Esophagus muscularis mucosa (tissue), 4 donors: ENCODE data around the gene NHEJ1. TPM values are rescaled to one million over a fixed set of nuclear protein-coding genes. Genes with fewer than 3 reads are reported as not detected.

Experiments used
- DNase-seq: peaks from one replicate; pipeline ENCODE4 v3.0.0-alpha.2; 2017; ENCODE audit errors: extremely low spot score
- H3K27ac ChIP-seq, 4 donors: fragments of 200-600 bp; sonication (generic); replicated peaks in 1 of 4; 1 replicate in 3 of 4; 2 replicates in 1 of 4; pipeline ENCODE4 v1.5.1; 2016 to 2019; ENCODE audit warnings: mild to moderate bottlenecking in 1 of 4
- H3K27me3 ChIP-seq, 4 donors: fragments of 200-600 bp; sonication (generic); one replicate each; pipeline versions ENCODE4 v1.5.1 to v1.6.0; 2016 to 2019
- H3K36me3 ChIP-seq, 4 donors: fragments of 200-600 bp; sonication (generic); one replicate each; pipeline ENCODE4 v1.5.1; 2016 to 2019
- H3K4me1 ChIP-seq, 4 donors: fragments of 200-600 bp; sonication (generic); one replicate each; pipeline ENCODE4 v1.5.1; 2016 to 2019
- H3K4me3 ChIP-seq, 4 donors: fragments of 200-600 bp; sonication (generic); 1 replicate in 2 of 4; 2 replicates in 2 of 4; pipeline ENCODE4 v1.5.1; 2016 to 2019; ENCODE audit warnings: mild to moderate bottlenecking in 4 of 4, moderate library complexity in 1 of 4
- H3K9me3 ChIP-seq, 4 donors: fragments of 200-600 bp; sonication (generic); 1 replicate in 3 of 4; 2 replicates in 1 of 4; pipeline ENCODE4 v1.5.1; 2016 to 2019
- EP300 ChIP-seq: sonication (generic); formaldehyde crosslinking; IDR thresholded peaks from one replicate; pipeline ENCODE4 v1.6.1; 2017; ENCODE audit warnings: antibody characterized with exemption
- POLR2A ChIP-seq: fragments of 450-650 bp; IDR thresholded peaks from one replicate; pipeline ENCODE4 v1.6.1; 2017; ENCODE audit warnings: antibody characterized with exemption, moderate library complexity, mild to moderate bottlenecking, low read depth
- POLR2AphosphoS5 ChIP-seq, 2 donors: sonication (generic); formaldehyde crosslinking; IDR thresholded peaks; one replicate each; pipeline ENCODE4 v1.6.1; 2017; ENCODE audit warnings: antibody characterized with exemption in 2 of 2
- WGBS: methylation state at CpG from one replicate; pipeline ENCODE4 v1.1.5; 2018; 5-methylcytosine and 5-hydroxymethylcytosine counted together
- intact Hi-C: fragments of 100-400 bp; cut with DNase I; formaldehyde crosslinking; loops from one replicate; pipeline ENCODE4 v1.15.1; 2023
- total RNA-seq, 4 donors: library from RNA; depleted of rRNA; stranded (reverse); fragments of >200 nt; gene quantifications; one replicate each; pipeline versions ENCODE4 v1.1.0 to v1.2.1, GENCODE V29; 2016
- TF ChIP-seq, protein P1 (sequence below), 3 experiments: fragments of 200-600 bp in 2 of 3; fragments of 450-650 bp in 1 of 3; sonication (generic) in 2 of 3; IDR thresholded peaks; one replicate each; pipeline ENCODE4 v1.5.1; 2017 to 2019; ENCODE audit warnings: antibody characterized with exemption in 3 of 3, mild to moderate bottlenecking in 2 of 3, moderate library complexity in 1 of 3

Gene NHEJ1
- total RNA-seq, 4 donors from 2014 or later: 15.1 to 24.4 (median 17.8) TPM

DNA sequence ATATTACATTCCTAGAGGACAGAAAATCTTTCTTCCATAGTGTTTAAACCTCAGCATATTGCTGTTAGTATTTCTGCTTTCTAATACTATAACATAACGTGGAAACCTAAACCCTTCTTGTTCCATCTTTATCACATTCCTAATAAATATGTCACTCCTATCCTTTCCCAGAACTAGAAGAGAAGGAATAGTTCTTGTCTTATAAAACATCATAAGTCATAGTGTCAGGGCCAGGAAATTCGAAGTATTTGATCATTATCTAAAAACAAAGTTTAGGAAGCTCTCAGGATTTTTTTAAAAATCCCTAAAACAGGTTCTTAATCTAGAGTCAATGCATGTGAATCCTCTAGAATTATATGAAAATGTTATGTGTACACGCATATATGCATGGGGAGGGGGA is 2.0 kb downstream of the NHEJ1 start:
- no peak for TF ChIP-seq POLR2A
- no peak for TF ChIP-seq EP300
- TF ChIP-seq, protein P1, sequence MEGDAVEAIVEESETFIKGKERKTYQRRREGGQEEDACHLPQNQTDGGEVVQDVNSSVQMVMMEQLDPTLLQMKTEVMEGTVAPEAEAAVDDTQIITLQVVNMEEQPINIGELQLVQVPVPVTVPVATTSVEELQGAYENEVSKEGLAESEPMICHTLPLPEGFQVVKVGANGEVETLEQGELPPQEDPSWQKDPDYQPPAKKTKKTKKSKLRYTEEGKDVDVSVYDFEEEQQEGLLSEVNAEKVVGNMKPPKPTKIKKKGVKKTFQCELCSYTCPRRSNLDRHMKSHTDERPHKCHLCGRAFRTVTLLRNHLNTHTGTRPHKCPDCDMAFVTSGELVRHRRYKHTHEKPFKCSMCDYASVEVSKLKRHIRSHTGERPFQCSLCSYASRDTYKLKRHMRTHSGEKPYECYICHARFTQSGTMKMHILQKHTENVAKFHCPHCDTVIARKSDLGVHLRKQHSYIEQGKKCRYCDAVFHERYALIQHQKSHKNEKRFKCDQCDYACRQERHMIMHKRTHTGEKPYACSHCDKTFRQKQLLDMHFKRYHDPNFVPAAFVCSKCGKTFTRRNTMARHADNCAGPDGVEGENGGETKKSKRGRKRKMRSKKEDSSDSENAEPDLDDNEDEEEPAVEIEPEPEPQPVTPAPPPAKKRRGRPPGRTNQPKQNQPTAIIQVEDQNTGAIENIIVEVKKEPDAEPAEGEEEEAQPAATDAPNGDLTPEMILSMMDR (IDR thresholded peaks at IDR 0.05): no peak
- no peak for TF ChIP-seq POLR2AphosphoS5 (IDR thresholded peaks at IDR 0.05)
- no peaks in the 10 kb centered on the region for H3K27me3 ChIP-seq
- intact Hi-C loops: loop anchor here (10.0 kb wide), 1 partner anchor 164 kb away; the partner anchor contains the start of gene CRYBA2
- peaks cover 17 to 35% (median 27%) of the 10 kb centered on the region in 4 donors for H3K36me3 ChIP-seq
- WGBS: 85% methylated on average over 3 of the region's 3 CpGs
- DNase-seq: no peak
- H3K4me1 ChIP-seq: peaks cover 9 to 15% (median 14%) of the 10 kb centered on the region in 4 donors
- no peaks in the 10 kb centered on the region for H3K9me3 ChIP-seq
- no peak overlapping the region for H3K27ac ChIP-seq
- no peak overlapping the region for H3K4me3 ChIP-seq

- 92% methylated on average over 4 of the region's 4 CpGs for WGBS
- peaks cover 18 to 40% (median 33%) of the 10 kb centered on the region in 4 donors for H3K36me3 ChIP-seq
- no peak for TF ChIP-seq POLR2A
- TF ChIP-seq, protein P1 (IDR thresholded peaks at IDR 0.05): no peak
- no peak for TF ChIP-seq EP300
- TF ChIP-seq POLR2AphosphoS5 (IDR thresholded peaks at IDR 0.05): no peak
- H3K27me3 ChIP-seq: no peaks in the 10 kb centered on the region
- no peaks in the 10 kb centered on the region for H3K9me3 ChIP-seq
- no peak overlapping the region for H3K27ac ChIP-seq
- intact Hi-C loops: loop anchor here (10.0 kb wide), 1 partner anchor 163 kb away; the partner anchor contains the start of gene CRYBA2
- peaks cover 9 to 15% (median 14%) of the 10 kb centered on the region in 4 donors for H3K4me1 ChIP-seq
- DNase-seq: no peak
- H3K4me3 ChIP-seq: no peak overlapping the region
These were observed 2.6 kb downstream of the NHEJ1 start for GRCh38 chr2:219158025-219158424.

- H3K4me3 ChIP-seq: no peak overlapping the region
- no peak for DNase-seq
- peaks cover 9 to 15% (median 14%) of the 10 kb centered on the region in 4 donors for H3K4me1 ChIP-seq
- intact Hi-C loops: loop anchor here (10.0 kb wide), 1 partner anchor 163 kb away; the partner anchor contains the start of gene CRYBA2
- H3K27me3 ChIP-seq: no peaks in the 10 kb centered on the region
- peaks cover 18 to 46% (median 37%) of the 10 kb centered on the region in 4 donors for H3K36me3 ChIP-seq
- WGBS: 89% methylated on average over 8 of the region's 8 CpGs
- H3K27ac ChIP-seq: no peak overlapping the region
- TF ChIP-seq POLR2A (no peak), EP300 (no peak), POLR2AphosphoS5 (IDR thresholded peaks at IDR 0.05) (no peak)
- TF ChIP-seq, protein P1 (IDR thresholded peaks at IDR 0.05): no peak
- H3K9me3 ChIP-seq: no peaks in the 10 kb centered on the region
These were observed 3.2 kb downstream of the NHEJ1 start for GRCh38 chr2:219157396-219157795.

- intact Hi-C loops: loop anchor here (2.0 to 10.0 kb wide), 2 partner anchors 96 to 160 kb away; partner anchors contain the start of gene CRYBA2
- peaks cover 18 to 54% (median 41%) of the 10 kb centered on the region in 4 donors for H3K36me3 ChIP-seq
These were observed 5.5 kb downstream of the NHEJ1 start for GRCh38 chr2:219155054-219155644.

More at GRCh38 chr2:219155054-219155644, 5.5 kb downstream of the NHEJ1 start:
- TF ChIP-seq, protein P1 (IDR thresholded peaks at IDR 0.05): peak; percentile 55 to 67 (median 58)
- TF ChIP-seq POLR2A (no peak), POLR2AphosphoS5 (IDR thresholded peaks at IDR 0.05) (no peak), EP300 (no peak)
- H3K27me3 ChIP-seq: no peaks in the 10 kb centered on the region
- 15% methylated on average over 4 of the region's 4 CpGs for WGBS
- no peak overlapping the region for H3K27ac ChIP-seq
- H3K4me1 ChIP-seq: peaks cover 4 to 8% (median 6%) of the 10 kb centered on the region in 4 donors
- no peak for DNase-seq
- H3K9me3 ChIP-seq: no peaks in the 10 kb centered on the region
- H3K4me3 ChIP-seq: no peak overlapping the region
